ENCODE measurements around the gene ARHGAP32.
A peak's percentile ranks its signal among the peaks of the same experiment; 100 is the strongest.
"Not testable (repeated sequence)": the region's sequence is repeated elsewhere in the genome, so short reads cannot be mapped to it uniquely, and the experiment has no call there.

The ARHGAP32 gene

GRCh38 chr11:129195682-129196081 lies 3.6 kb upstream of the ARHGAP32 start:
- no peak for DNase-seq

GRCh38 chr11:129191649-129192048 lies 476 bp downstream of the ARHGAP32 start:
- DNase-seq = no peak

GRCh38 chr11:129190087-129190486 lies 2.0 kb downstream of the ARHGAP32 start:
- no peak for DNase-seq

- no peak for DNase-seq
Observed at GRCh38 chr11:129189646-129190045, 2.5 kb downstream of the ARHGAP32 start.

GRCh38 chr11:129185082-129185481 lies 7.0 kb downstream of the ARHGAP32 start:
- DNase-seq = not testable (repeated sequence)

- DNase-seq = no peak
Observed at GRCh38 chr11:129184581-129184980, 7.5 kb downstream of the ARHGAP32 start.

- DNase-seq = no peak
Observed at GRCh38 chr11:129167315-129167714, 24.8 kb downstream of the ARHGAP32 start.

- DNase-seq = no peak
Observed at GRCh38 chr11:129163714-129164164, 28.4 kb downstream of the ARHGAP32 start.

- DNase-seq = not testable (repeated sequence)
Observed at GRCh38 chr11:129157080-129157479, 35.0 kb downstream of the ARHGAP32 start.

- no peak for DNase-seq
Observed at GRCh38 chr11:129155745-129156144, 36.4 kb downstream of the ARHGAP32 start.

- no peak for DNase-seq
Observed at GRCh38 chr11:129148487-129148886, 43.6 kb downstream of the ARHGAP32 start.

GRCh38 chr11:129146191-129146590 lies 45.9 kb downstream of the ARHGAP32 start:
- DNase-seq = no peak

- DNase-seq = no peak
Observed at GRCh38 chr11:129145276-129145675, 46.8 kb downstream of the ARHGAP32 start.

GRCh38 chr11:129144256-129144655 lies 47.9 kb downstream of the ARHGAP32 start:
- no peak for DNase-seq

GRCh38 chr11:129143335-129143734 lies 48.8 kb downstream of the ARHGAP32 start:
- no peak for DNase-seq

- DNase-seq = no peak
Observed at GRCh38 chr11:129141748-129142523, 50.2 kb downstream of the ARHGAP32 start.

- DNase-seq = no peak
Observed at GRCh38 chr11:129131316-129131715, 60.8 kb downstream of the ARHGAP32 start.

GRCh38 chr11:129128881-129129620 lies 63.1 kb downstream of the ARHGAP32 start:
- not testable (repeated sequence) for DNase-seq

- DNase-seq = no peak
Observed at GRCh38 chr11:129119036-129119435, 73.1 kb downstream of the ARHGAP32 start.

GRCh38 chr11:129117595-129118350 lies 74.4 kb downstream of the ARHGAP32 start:
- DNase-seq = peak; percentile 4

GRCh38 chr11:129115652-129116586 lies 76.2 kb downstream of the ARHGAP32 start:
- DNase-seq = no peak

GRCh38 chr11:129109701-129110100 lies 82.4 kb downstream of the ARHGAP32 start:
- no peak for DNase-seq

Measured in NK-92 treated with Interleukin-12 subunit alpha and Interleukin-12 subunit beta, amount 100 ng/mL, for 24 hours (cell line).